B cell (primary cell): ENCODE measurements around the gene SHANK2. TPM values are rescaled to one million over a fixed set of nuclear protein-coding genes. Genes with fewer than 3 reads are reported as not detected.

Experiments used
- ATAC-seq: fragments of 200-7000 bp; cut with Tn5 transposase; one replicate; pipeline ENCODE4 v1.10.0; 2021; ENCODE audit warnings: low read depth, mild to moderate bottlenecking, moderate number of reproducible peaks, moderate library complexity
- CTCF ChIA-PET: fragments of 350-600 bp; sonication (Branson Sonifier 250); formaldehyde crosslinking; loops from one replicate; lab custom pipeline; 2021; ENCODE audit warnings: antibody characterized with exemption, inconsistent platforms; lab: Charles Lee
- POLR2A ChIA-PET: fragments of 350-600 bp; sonication (Branson Sonifier 250); formaldehyde crosslinking; loops from one replicate; lab custom pipeline; 2021; ENCODE audit warnings: antibody characterized with exemption; lab: Charles Lee
- DNase-seq: peaks from one replicate; pipeline ENCODE4 v3.0.0; 2013
- H2AFZ ChIP-seq: 2 replicates; pipeline ENCODE4 v1.6.1; 2012; ENCODE audit warnings: mild to moderate bottlenecking, low read depth, low read length; ENCODE audit not compliant: insufficient read depth, poor library complexity, severe bottlenecking
- H3K27ac ChIP-seq, 2 donors: 1 replicate in 1 of 2; 2 replicates in 1 of 2; pipeline ENCODE4 v1.5.1; 2012 to 2013; ENCODE audit warnings: low read length in 2 of 2, mild to moderate bottlenecking in 2 of 2, moderate library complexity in 1 of 2
- H3K27me3 ChIP-seq, 4 experiments: fragments of 200-600 bp in 1 of 4; sonication (generic) in 1 of 4; replicated peaks in 1 of 4; 1 replicate in 2 of 4; 2 replicates in 2 of 4; pipeline versions ENCODE4 v1.6.1 to v1.7.0; 2013 to 2016; ENCODE audit warnings: low read length in 3 of 4, mild to moderate bottlenecking in 2 of 4, mixed read lengths in 1 of 4, moderate library complexity in 1 of 4; ENCODE audit not compliant: insufficient read depth in 4 of 4, control insufficient read depth in 3 of 4; ENCODE audit errors: control extremely low read depth in 1 of 4
- H3K36me3 ChIP-seq, 2 experiments: replicated peaks in 1 of 2; 1 replicate in 1 of 2; 2 replicates in 1 of 2; pipeline versions ENCODE4 v1.6.1 to v1.7.1; 2013; ENCODE audit warnings: low read length in 1 of 2; ENCODE audit not compliant: insufficient read depth in 2 of 2, control insufficient read depth in 1 of 2; ENCODE audit errors: control extremely low read depth in 1 of 2, extremely low read depth in 1 of 2
- H3K4me1 ChIP-seq, 2 donors: fragments of 200-600 bp in 1 of 2; sonication (generic) in 1 of 2; 1 replicate in 1 of 2; 2 replicates in 1 of 2; pipeline versions ENCODE4 v1.5.1 to v1.6.1; 2013 to 2017; ENCODE audit warnings: low read length in 2 of 2; ENCODE audit not compliant: control insufficient read depth in 2 of 2, insufficient read depth in 2 of 2
- H3K4me2 ChIP-seq: replicated peaks from 2 replicates; pipeline ENCODE3; 2012; ENCODE audit warnings: mild to moderate bottlenecking, low read depth, low read length; ENCODE audit not compliant: poor library complexity, severe bottlenecking
- H3K4me3 ChIP-seq, 5 experiments: fragments of 200-600 bp in 1 of 5; sonication (generic) in 1 of 5; 1 replicate in 3 of 5; 2 replicates in 2 of 5; pipeline versions ENCODE4 v1.5.1 to v1.7.0; 2011 to 2016; ENCODE audit warnings: low read length in 4 of 5, mild to moderate bottlenecking in 4 of 5, low read depth in 2 of 5, control low read depth in 1 of 5, moderate library complexity in 1 of 5; ENCODE audit not compliant: insufficient read depth in 1 of 5; ENCODE audit errors: control extremely low read depth in 1 of 5, extremely low read depth in 1 of 5
- H3K79me2 ChIP-seq: fragments of 200-600 bp; sonication (generic); one replicate; pipeline ENCODE4 v1.6.0; 2016; ENCODE audit warnings: low read length; ENCODE audit not compliant: control insufficient read depth, insufficient read depth
- H3K9ac ChIP-seq: fragments of 200-600 bp; sonication (generic); 2 replicates; pipeline ENCODE4 v1.6.1; 2017; ENCODE audit warnings: mild to moderate bottlenecking, low read length, moderate library complexity
- H3K9me3 ChIP-seq, 3 donors: one replicate each; pipeline versions ENCODE4 v1.6.1 to v1.7.1; 2013; ENCODE audit warnings: low read length in 2 of 3; ENCODE audit not compliant: control insufficient read depth in 2 of 3, insufficient read depth in 1 of 3; ENCODE audit errors: control extremely low read depth in 1 of 3
- H4K20me1 ChIP-seq: 2 replicates; pipeline ENCODE4 v1.6.0; 2012; ENCODE audit warnings: mild to moderate bottlenecking, low read length; ENCODE audit not compliant: insufficient read depth, control insufficient read depth, poor library complexity, severe bottlenecking
- H3K27ac Mint-ChIP-seq: one replicate; pipeline ENCODE4 v1.8.0; 2021; ENCODE audit warnings: mixed read lengths
- H3K27me3 Mint-ChIP-seq: one replicate; pipeline ENCODE4 v1.8.0; 2021; ENCODE audit warnings: mixed read lengths
- H3K4me1 Mint-ChIP-seq: one replicate; pipeline ENCODE4 v1.8.0; 2021; ENCODE audit warnings: mixed read lengths
- H3K4me3 Mint-ChIP-seq: one replicate; pipeline ENCODE4 v1.8.0; 2021; ENCODE audit warnings: mixed read lengths
- H3K9me3 Mint-ChIP-seq: one replicate; pipeline ENCODE4 v1.8.0; 2022; ENCODE audit warnings: mixed read lengths; ENCODE audit not compliant: insufficient read depth
- EZH2 ChIP-seq: IDR thresholded peaks from 2 replicates; pipeline ENCODE4 v1.6.1; 2012; ENCODE audit warnings: borderline replicate concordance, low read depth, mild to moderate bottlenecking, moderate library complexity, low read length; ENCODE audit not compliant: insufficient read depth, poor library complexity, severe bottlenecking
- WGBS: methylation state at CpG from one replicate; pipeline ENCODE4 v1.1.5; 2013; ENCODE audit warnings: missing lambda C conversion rate; ENCODE audit not compliant: insufficient coverage; 5-methylcytosine and 5-hydroxymethylcytosine counted together
- intact Hi-C: fragments of 100-400 bp; cut with micrococcal nuclease; formaldehyde crosslinking; loops from one replicate; pipeline ENCODE4 v1.10.0; 2022
- polyA plus RNA-seq: library from polyadenylated mRNA; depleted of rRNA; stranded (reverse); fragments of >200 nt; gene quantifications from 2 replicates; pipeline ENCODE4 v1.2.3, GENCODE V29; 2012
- total RNA-seq, 2 donors: library from RNA; stranded (reverse); fragments of 120-200 nt in 1 of 2; gene quantifications; 1 replicate in 1 of 2; 2 replicates in 1 of 2; pipeline versions ENCODE4 v1.2.3 to v1.2.4, GENCODE V29; 2013 to 2022
- TF ChIP-seq, protein P1 (sequence below): fragments of 200-600 bp; IDR thresholded peaks from one replicate; pipeline ENCODE4 v1.8.0; 2022; ENCODE audit warnings: antibody characterized with exemption, mild to moderate bottlenecking

The SHANK2 gene
- total and polyA plus RNA-seq, 2 donors (not counting 1 experiment from before 2014, with no cell fraction given): 0.07 to 0.28 TPM

DNA sequence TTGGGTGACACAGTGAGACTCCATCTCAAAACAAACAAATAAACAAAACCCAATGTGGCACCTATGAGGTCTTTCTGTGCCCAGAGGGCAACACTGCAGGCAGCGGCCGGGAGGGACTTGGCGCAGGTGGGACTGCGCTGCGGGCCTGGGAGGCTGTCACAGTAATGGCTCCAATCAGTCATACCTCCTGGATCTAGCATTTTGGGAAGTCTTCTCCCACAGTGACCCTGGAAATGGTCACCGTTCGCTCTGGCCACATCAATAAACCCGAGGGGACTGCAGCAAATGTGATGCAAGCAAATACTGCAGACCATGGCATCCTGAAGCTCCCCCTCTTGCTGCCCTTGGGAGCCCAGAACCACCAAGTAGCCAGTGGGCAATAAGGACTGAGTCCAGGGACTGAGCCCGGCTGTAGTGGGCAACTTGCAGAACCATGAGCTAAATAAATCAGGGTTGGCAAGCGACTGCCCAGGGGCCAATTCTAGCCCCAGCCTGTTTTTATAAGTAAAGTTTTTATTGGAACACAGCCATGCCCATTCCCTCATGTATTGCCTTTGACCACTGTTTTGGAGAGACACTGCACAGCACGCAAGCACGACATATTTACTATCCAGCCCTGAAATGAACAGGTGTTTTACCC lies 15.4 kb downstream of the SHANK2 start:
- no peak for TF ChIP-seq EZH2
- TF ChIP-seq, protein P1, sequence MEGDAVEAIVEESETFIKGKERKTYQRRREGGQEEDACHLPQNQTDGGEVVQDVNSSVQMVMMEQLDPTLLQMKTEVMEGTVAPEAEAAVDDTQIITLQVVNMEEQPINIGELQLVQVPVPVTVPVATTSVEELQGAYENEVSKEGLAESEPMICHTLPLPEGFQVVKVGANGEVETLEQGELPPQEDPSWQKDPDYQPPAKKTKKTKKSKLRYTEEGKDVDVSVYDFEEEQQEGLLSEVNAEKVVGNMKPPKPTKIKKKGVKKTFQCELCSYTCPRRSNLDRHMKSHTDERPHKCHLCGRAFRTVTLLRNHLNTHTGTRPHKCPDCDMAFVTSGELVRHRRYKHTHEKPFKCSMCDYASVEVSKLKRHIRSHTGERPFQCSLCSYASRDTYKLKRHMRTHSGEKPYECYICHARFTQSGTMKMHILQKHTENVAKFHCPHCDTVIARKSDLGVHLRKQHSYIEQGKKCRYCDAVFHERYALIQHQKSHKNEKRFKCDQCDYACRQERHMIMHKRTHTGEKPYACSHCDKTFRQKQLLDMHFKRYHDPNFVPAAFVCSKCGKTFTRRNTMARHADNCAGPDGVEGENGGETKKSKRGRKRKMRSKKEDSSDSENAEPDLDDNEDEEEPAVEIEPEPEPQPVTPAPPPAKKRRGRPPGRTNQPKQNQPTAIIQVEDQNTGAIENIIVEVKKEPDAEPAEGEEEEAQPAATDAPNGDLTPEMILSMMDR: no peak
- no peak overlapping the region for H3K4me2 ChIP-seq
- DNase-seq: no peak
- ChIA-PET CTCF (no interaction called here), POLR2A (no interaction called here)
- H3K9me3 Mint-ChIP-seq: no peaks in the 10 kb centered on the region
- peaks cover 7 to 10% of the 10 kb centered on the region in 2 donors for H3K4me1 ChIP-seq
- H3K79me2 ChIP-seq: no peaks in the 10 kb centered on the region
- H3K27me3 ChIP-seq: peaks cover 0 to 21% (median 2%) of the 10 kb centered on the region in 4 experiments
- H3K27me3 Mint-ChIP-seq: peaks cover 44% of the 10 kb centered on the region
- peaks cover 5% of the 10 kb centered on the region for H3K4me1 Mint-ChIP-seq
- ATAC-seq: no peak
- no peaks in the 10 kb centered on the region for H3K36me3 ChIP-seq
- no peak overlapping the region for H3K4me3 ChIP-seq
- no peak overlapping the region for H2AFZ ChIP-seq
- no peaks in the 10 kb centered on the region for H3K9me3 ChIP-seq
- no peaks in the 10 kb centered on the region for H4K20me1 ChIP-seq
- no peak overlapping the region for H3K4me3 Mint-ChIP-seq
- no peak overlapping the region for H3K27ac Mint-ChIP-seq
- intact Hi-C loops: no loop called here
- no peak overlapping the region for H3K9ac ChIP-seq
- 94% methylated on average over 11 of the region's 12 CpGs for WGBS
- H3K27ac ChIP-seq: no peak overlapping the region

DNA sequence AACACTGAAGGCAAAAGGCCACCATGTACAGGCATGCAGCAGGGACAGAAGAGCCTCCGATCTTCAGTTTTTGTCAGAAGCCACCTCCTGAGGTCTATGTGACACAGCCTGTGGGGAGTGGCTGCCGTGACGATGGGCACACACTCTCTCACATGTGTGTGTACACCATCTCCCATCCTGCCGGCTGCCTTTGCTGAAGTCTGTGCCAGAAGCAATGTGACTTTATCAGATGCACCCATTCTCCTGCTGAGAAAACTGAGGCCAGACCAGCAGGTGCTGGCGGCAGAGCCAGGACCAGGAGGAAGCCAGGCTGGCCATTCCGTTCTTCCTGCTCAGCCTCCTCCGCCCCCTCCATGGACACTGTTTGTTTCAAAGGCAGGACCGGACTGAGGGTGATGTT lies 16.7 kb downstream of the SHANK2 start:
- H3K4me1 Mint-ChIP-seq: no peaks in the 10 kb centered on the region
- intact Hi-C loops: no loop called here
- Histone ChIP-seq H3K4me3 (no peak overlapping the region), H3K27me3 (peaks cover 0 to 16% (median 0%) of the 10 kb centered on the region in 4 experiments), H2AFZ (no peak overlapping the region), H3K27ac (no peak overlapping the region), H3K4me1 (peaks cover under 1 to 2% of the 10 kb centered on the region in 2 donors), H3K79me2 (no peaks in the 10 kb centered on the region), H3K9me3 (no peaks in the 10 kb centered on the region), H4K20me1 (no peaks in the 10 kb centered on the region), H3K9ac (no peak overlapping the region), H3K36me3 (no peaks in the 10 kb centered on the region), H3K4me2 (no peak overlapping the region)
- H3K9me3 Mint-ChIP-seq: no peaks in the 10 kb centered on the region
- no peak for ATAC-seq
- POLR2A ChIA-PET: no interaction called here
- CTCF ChIA-PET: no interaction called here
- WGBS: 87% methylated on average over 8 of the region's 8 CpGs
- TF ChIP-seq EZH2: no peak
- TF ChIP-seq, protein P1: no peak
- no peak overlapping the region for H3K27ac Mint-ChIP-seq
- no peak for DNase-seq
- no peak overlapping the region for H3K4me3 Mint-ChIP-seq
- peaks cover 34% of the 10 kb centered on the region for H3K27me3 Mint-ChIP-seq
